ENCODE data around the gene RCBTB1. TPM values are rescaled to one million over a fixed set of nuclear protein-coding genes. Genes with fewer than 3 reads are reported as not detected.

The RCBTB1 gene
- total and polyA plus RNA-seq, 10 donors = 10.0 to 30.9 (median 25.5) TPM

DNA sequence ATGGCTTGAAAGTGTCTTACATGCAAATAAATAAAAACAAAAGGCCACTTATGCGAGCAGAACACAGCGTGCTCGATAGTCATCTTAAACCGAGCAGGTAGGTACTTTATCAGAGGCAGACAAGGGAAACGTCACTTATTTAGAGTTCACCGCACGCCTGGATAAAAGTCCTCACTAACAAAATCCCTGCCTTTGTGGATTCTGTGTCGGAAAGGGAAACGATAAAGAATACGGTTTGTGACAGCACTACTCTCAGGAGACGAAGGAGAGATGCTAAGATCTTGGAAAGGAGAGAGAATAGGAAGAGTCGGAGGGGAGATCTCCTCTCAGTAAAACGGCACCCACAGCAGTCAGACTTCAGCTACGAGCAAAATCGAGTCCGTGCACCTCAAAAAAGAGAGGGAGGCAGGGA is 581 bp downstream of the RCBTB1 start:
- H3K36me3 ChIP-seq = peaks cover 0 to 24% (median 4%) of the 10 kb centered on the region in 6 donors
- 1 to 2% (median 1%) methylated on average over 16 of the region's 16 CpGs for WGBS, 5 donors
- DNase-seq = no peak
- H3K27me3 ChIP-seq (replicated peaks in 1 of 7) = no peaks in the 10 kb centered on the region
- H3K4me3 ChIP-seq = peak overlapping the region; percentile 69 to 99 (median 93)
- no peaks in the 10 kb centered on the region for H3K9me3 ChIP-seq
- peaks cover 5 to 48% (median 24%) of the 10 kb centered on the region in 6 donors for H3K4me1 ChIP-seq
- no peak for TF ChIP-seq POLR2A (IDR thresholded peaks at IDR 0.05)
- TF ChIP-seq POLR2AphosphoS5 (IDR thresholded peaks at IDR 0.05) = no peak
- TF ChIP-seq, protein P1, sequence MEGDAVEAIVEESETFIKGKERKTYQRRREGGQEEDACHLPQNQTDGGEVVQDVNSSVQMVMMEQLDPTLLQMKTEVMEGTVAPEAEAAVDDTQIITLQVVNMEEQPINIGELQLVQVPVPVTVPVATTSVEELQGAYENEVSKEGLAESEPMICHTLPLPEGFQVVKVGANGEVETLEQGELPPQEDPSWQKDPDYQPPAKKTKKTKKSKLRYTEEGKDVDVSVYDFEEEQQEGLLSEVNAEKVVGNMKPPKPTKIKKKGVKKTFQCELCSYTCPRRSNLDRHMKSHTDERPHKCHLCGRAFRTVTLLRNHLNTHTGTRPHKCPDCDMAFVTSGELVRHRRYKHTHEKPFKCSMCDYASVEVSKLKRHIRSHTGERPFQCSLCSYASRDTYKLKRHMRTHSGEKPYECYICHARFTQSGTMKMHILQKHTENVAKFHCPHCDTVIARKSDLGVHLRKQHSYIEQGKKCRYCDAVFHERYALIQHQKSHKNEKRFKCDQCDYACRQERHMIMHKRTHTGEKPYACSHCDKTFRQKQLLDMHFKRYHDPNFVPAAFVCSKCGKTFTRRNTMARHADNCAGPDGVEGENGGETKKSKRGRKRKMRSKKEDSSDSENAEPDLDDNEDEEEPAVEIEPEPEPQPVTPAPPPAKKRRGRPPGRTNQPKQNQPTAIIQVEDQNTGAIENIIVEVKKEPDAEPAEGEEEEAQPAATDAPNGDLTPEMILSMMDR (IDR thresholded peaks at IDR 0.05 in 8 of 11, conservative IDR thresholded peaks at IDR 0.05 in 3 of 11) = no peak
- H3K27ac ChIP-seq = peak overlapping the region; percentile 69 to 90 (median 86)
- intact Hi-C loops (cut with DNase I; ENCODE audit: low total_unique reads) = no loop called here

- intact Hi-C loops (cut with DNase I; ENCODE audit: low total_unique reads) = no loop called here
- H3K36me3 ChIP-seq = peaks cover 0 to 40% (median 6%) of the 10 kb centered on the region in 6 donors
- TF ChIP-seq POLR2A (IDR thresholded peaks at IDR 0.05) = no peak
- no peak for TF ChIP-seq POLR2AphosphoS5 (IDR thresholded peaks at IDR 0.05)
- TF ChIP-seq, protein P1 (IDR thresholded peaks at IDR 0.05 in 8 of 11, conservative IDR thresholded peaks at IDR 0.05 in 3 of 11) = no peak
- 73 to 83% (median 81%) methylated on average over 5 of the region's 5 CpGs for WGBS, 5 donors
- no peaks in the 10 kb centered on the region for H3K9me3 ChIP-seq
- peaks cover 5 to 54% (median 22%) of the 10 kb centered on the region in 6 donors for H3K4me1 ChIP-seq
- H3K27ac ChIP-seq = no peak overlapping the region
- DNase-seq = no peak
- no peak overlapping the region for H3K4me3 ChIP-seq
- no peaks in the 10 kb centered on the region for H3K27me3 ChIP-seq (replicated peaks in 1 of 7)
These were observed 4.2 kb downstream of the RCBTB1 start for GRCh38 chr13:49580980-49581680.

- Histone ChIP-seq H3K36me3 (peaks cover 0 to 40% (median 6%) of the 10 kb centered on the region in 6 donors), H3K27ac (no peak overlapping the region), H3K4me3 (no peak overlapping the region), H3K27me3 (replicated peaks in 1 of 7) (no peaks in the 10 kb centered on the region), H3K9me3 (no peaks in the 10 kb centered on the region), H3K4me1 (peaks cover 5 to 43% (median 16%) of the 10 kb centered on the region in 6 donors)
- 77 to 100% (median 96%) methylated on average over 3 of the region's 3 CpGs for WGBS, 5 donors
- intact Hi-C loops (cut with DNase I; ENCODE audit: low total_unique reads) = no loop called here
- TF ChIP-seq POLR2AphosphoS5 (IDR thresholded peaks at IDR 0.05) (no peak), POLR2A (IDR thresholded peaks at IDR 0.05) (no peak)
- TF ChIP-seq, protein P1 (IDR thresholded peaks at IDR 0.05 in 8 of 11, conservative IDR thresholded peaks at IDR 0.05 in 3 of 11) = no peak
- no peak for DNase-seq
These were observed 5.9 kb downstream of the RCBTB1 start for GRCh38 chr13:49579501-49579900.
